GM20000 (cell line): ENCODE data around the gene BUD13.

Experiments used
- DNase-seq: peaks from one replicate; pipeline ENCODE4 v3.0.0; 2012; ENCODE audit warnings: low spot score
- CTCF ChIP-seq: IDR thresholded peaks from 2 replicates; pipeline ENCODE4 v1.5.1; 2012; ENCODE audit warnings: mild to moderate bottlenecking, control low read depth; ENCODE audit errors: extremely low read depth, missing control alignments

The BUD13 gene

GRCh38 chr11:116787786-116788486 is 15.1 kb upstream of the BUD13 start, which contains the start of gene ZPR1:
Gene ZPR1, minus strand, starts transcription at chr11:116788023. Its CDS starts 33 bp downstream, at chr11:116787990.
- DNase-seq, result peak; percentile 96

GRCh38 chr11:116787436-116787785 is 14.6 kb upstream of the BUD13 start:
- no peak for TF ChIP-seq CTCF
- DNase-seq, result no peak

More at GRCh38 chr11:116787786-116788486, 15.1 kb upstream of the BUD13 start, which contains the start of gene ZPR1:
- TF ChIP-seq CTCF, result no peak

- no peak for TF ChIP-seq CTCF
- no peak for DNase-seq
These were observed 14.2 kb upstream of the BUD13 start for GRCh38 chr11:116786966-116787365.

GRCh38 chr11:116786326-116786725 is 13.5 kb upstream of the BUD13 start:
- no peak for DNase-seq
- no peak for TF ChIP-seq CTCF

GRCh38 chr11:116782728-116783127 is 9.9 kb upstream of the BUD13 start:
- no peak for DNase-seq
- TF ChIP-seq CTCF, result no peak

- TF ChIP-seq CTCF, result no peak
- no peak for DNase-seq
These were observed 5.8 kb upstream of the BUD13 start for GRCh38 chr11:116778556-116778955.

GRCh38 chr11:116777056-116777455 is 4.3 kb upstream of the BUD13 start:
- no peak for TF ChIP-seq CTCF
- no peak for DNase-seq
